ENCODE measurements around the gene TMEM196.

GRCh38 chr7:19772841-19773760, at the start of gene TMEM196:
- TF ChIP-seq CTCF (IDR thresholded peaks at IDR 0.05) (no peak), EP300 (IDR thresholded peaks at IDR 0.05; ENCODE audit: low read depth) (no peak), POLR2A (IDR thresholded peaks at IDR 0.05) (no peak), POLR2AphosphoS5 (IDR thresholded peaks at IDR 0.05) (no peak)

Data from transverse colon (tissue), 4 donors.